ENCODE data around the gene PEAK1.

PEAK1 gene, protein sequence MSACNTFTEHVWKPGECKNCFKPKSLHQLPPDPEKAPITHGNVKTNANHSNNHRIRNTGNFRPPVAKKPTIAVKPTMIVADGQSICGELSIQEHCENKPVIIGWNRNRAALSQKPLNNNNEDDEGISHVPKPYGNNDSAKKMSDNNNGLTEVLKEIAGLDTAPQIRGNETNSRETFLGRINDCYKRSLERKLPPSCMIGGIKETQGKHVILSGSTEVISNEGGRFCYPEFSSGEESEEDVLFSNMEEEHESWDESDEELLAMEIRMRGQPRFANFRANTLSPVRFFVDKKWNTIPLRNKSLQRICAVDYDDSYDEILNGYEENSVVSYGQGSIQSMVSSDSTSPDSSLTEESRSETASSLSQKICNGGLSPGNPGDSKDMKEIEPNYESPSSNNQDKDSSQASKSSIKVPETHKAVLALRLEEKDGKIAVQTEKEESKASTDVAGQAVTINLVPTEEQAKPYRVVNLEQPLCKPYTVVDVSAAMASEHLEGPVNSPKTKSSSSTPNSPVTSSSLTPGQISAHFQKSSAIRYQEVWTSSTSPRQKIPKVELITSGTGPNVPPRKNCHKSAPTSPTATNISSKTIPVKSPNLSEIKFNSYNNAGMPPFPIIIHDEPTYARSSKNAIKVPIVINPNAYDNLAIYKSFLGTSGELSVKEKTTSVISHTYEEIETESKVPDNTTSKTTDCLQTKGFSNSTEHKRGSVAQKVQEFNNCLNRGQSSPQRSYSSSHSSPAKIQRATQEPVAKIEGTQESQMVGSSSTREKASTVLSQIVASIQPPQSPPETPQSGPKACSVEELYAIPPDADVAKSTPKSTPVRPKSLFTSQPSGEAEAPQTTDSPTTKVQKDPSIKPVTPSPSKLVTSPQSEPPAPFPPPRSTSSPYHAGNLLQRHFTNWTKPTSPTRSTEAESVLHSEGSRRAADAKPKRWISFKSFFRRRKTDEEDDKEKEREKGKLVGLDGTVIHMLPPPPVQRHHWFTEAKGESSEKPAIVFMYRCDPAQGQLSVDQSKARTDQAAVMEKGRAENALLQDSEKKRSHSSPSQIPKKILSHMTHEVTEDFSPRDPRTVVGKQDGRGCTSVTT (N-terminal part only)

DNA sequence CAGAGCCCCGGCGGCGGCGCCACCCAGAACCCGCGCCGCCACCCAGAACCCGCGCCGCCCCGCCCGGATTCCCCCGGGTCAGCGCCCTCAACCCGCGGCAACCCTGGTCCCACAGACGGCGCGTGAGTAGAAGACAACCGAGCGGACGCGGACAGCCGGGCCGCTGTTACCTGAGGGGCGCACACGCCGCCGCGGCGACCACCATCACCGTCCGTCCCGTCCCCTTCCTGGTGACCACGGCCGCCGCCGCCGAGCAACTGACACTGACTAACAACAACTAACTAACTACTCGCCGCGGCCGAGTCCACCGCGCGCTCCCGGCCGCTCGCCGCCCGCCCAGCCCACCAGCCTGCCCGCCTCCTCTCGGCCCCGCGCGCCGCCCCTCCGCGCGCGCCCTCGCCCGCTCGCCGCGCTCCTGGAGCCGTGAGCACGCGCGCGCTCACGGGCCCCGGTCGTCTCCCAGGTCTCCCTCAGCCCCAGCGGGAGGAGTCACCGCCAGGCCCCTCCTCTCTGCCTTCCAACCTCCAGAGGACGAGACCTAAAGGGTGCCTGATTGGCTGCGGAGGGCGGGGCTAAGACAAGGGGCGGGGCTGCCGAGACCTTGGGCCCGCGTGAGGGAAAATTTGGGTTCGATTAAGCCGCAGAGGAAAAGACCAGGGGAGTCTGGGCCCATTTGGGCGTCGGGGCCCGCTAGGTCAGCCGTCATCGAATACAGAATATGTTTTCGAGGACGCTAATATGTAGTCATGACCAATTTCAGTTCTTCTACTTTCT, at the start of gene PEAK1:
PEAK1 (minus strand) TSS at position 269 of the 774 bp plus-strand sequence. CDS start 238,178 bp downstream, outside the sequence.
- DNase-seq (ENCODE audit: low read depth in 1 of 2, low spot score in 1 of 2), result peak; percentile 98 to 100

DNA sequence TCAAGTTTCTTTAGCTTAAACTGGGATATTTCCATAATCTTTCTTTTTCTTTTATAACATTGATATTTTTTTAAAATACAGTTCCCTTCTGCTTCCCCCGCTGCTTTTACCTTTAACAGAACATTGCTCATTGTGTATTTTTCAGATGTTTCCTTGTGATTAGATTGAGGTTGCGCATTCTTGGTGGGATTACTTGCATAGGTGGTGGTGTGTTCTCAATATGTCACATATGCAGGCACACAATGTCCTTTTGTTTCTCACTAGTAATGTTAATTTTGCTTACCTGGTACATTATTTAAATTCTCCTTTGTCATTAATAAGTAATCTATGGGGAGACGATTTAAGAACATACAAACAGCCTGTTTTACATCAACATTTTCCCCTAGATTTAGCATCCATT, 49.0 kb upstream of the PEAK1 start:
- DNase-seq (ENCODE audit: low read depth in 1 of 2, low spot score in 1 of 2), result no peak

DNA sequence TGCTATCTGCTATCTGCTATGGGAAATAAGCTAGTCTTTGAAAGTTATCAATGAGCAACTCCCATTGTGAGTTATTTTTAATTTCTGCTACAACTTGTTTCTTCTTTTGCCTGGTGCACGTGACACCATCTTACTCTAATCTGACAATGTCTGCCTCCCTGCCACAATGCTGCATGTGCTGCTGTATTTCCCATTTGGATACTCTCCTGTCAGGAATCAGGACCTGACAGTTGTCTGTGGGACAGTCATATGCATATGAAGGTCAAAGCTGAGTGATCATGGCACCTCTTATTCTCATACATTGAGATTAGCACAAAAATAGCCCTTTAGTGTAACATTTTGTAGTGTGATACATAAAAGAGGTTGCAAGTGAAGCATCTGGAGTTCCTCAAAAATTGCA, 46.6 kb upstream of the PEAK1 start:
- no peak for DNase-seq (ENCODE audit: low read depth in 1 of 2, low spot score in 1 of 2)

DNA sequence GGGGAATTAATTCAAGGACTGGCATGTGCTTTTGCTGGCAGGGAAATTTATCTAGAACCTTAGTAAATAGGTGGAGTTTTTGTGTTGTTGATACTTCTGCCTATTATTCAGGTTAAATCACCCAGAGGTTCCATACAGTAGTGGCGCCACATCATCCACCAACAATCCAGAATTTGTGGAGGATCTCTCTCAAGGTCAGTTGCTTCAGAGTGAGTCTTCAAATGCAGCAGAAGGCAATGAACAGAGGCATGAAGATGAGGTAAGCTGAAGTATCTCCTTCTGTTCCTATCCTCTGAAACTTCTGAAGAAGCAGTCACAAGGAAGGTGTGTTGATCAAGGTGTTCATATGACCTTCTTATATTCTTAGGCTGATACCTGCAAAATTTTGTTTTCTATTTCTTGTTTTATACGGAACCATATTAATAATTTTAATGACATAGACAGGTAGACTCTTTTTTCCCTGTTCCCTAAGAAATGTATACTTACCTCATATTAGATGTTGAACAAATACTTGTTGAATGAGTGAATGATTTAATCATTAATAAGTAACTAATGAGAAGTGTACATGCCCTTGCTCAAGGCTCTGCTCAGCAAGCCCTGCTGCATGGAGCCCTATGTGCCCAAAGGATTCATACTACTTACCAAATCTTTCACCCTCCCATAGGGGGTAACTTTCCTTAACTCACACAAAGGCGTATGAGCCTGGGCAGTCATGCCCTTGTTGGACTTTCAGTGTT, 44.4 kb upstream of the PEAK1 start:
- DNase-seq (ENCODE audit: low read depth in 1 of 2, low spot score in 1 of 2), result no peak

DNA sequence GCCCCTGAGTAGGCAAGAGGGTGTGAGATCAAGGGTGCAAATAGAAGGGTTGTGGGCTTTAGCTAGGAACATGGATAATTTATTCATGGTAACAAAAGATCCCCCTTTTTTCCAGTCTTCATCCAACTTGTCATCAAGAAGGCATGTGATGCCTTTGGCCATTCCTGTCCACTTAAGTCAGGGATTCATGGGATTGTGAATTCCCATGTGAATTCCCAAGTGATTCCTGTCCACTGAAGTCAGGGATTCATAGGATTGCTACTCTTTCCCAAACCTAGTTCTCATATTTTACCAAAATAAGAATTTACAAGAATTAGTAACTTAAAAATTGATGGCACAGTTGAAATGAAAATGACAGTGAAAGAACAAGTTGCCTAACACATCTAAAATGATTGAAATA, 41.6 kb upstream of the PEAK1 start:
- no peak for DNase-seq (ENCODE audit: low read depth in 1 of 2, low spot score in 1 of 2)

DNA sequence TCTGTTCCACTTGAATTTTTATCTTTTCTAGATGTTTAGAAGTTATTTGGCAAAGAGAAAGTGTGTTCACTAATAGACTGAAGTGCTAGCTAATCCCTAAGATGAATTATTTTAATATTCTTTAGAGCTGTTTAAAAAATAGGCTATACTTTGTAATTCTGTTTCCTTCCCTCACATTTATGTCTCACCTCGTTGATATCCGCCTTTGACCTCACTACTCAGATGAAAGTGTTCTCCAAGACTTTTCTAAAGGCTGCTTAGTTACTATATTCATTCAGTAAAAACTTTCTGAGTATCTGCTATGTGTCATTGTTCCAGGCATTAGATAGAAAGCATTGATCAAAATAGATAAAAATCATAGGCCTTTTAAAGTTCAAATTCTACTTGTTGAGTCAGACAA, 39.1 kb upstream of the PEAK1 start:
- DNase-seq (ENCODE audit: low read depth in 1 of 2, low spot score in 1 of 2), result no peak

DNA sequence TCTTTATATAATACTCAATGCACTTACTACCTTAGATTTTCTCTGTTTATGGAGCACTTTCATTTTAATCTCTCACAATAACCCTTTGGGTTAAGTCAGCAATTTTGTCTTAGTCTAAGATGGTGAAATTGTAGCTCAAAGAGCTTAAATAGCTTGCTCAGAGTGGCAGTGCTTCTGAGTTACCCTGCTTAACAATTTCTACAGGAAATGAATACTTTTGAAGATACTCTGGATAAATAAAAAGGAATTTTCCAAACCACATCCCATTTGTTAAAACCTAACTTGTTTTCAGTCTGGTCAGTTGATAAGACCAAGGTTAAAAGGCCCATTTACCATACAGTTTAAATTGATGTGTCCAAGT, 38.0 kb upstream of the PEAK1 start:
- no peak for DNase-seq (ENCODE audit: low read depth in 1 of 2, low spot score in 1 of 2)

DNA sequence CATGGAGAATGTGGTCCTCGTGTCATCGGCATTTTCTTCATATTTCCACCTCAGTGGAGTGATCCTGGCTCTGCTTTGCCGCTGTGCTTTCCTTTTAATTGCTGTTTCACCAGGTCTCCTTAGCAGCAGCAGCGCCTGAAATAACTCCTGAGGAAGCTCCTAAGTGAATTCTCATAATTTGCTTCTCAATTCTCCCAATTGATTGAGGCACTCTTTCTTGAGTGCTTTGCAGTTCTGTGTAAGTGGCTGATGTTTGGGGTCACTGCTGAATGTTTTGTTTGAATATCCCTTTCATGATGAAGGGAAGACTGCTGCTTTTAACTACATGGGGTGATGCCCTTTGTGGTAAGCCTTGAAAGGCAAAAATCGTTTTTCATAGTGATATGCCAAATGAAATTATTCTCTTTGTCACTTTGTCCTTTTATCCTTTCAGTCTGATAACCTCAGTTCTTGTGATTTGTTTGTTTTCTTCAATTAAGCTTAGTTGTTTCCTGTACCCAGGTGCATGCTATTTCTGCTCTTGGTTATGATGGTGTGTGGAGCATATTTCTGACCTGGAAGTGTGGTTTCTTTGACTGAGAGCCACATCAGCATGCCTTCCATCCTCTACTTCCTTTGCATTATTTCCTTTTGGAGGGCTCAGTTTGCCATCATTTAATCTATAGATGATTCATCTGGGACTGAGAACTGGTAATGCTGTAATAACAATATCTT, 37.4 kb upstream of the PEAK1 start:
- DNase-seq (ENCODE audit: low read depth in 1 of 2, low spot score in 1 of 2), result no peak

DNA sequence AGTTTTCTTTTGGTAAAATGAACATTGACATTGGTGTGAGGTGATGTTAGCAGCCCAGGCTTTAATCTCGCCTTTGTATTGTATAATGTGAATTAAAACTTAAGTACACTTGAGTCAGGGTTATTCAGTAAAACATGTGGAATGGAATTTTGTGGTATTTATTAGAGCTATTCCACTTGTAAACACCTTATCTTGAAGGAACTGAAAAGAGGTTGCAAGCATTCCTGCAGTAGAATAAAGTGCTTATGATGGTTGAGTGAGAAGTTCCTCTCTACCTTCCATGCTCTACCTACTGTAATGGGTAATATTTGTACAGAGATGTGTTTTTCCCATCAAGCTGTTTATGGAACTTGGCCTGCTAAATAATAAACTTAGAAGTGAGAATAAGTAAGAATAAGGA, 36.8 kb upstream of the PEAK1 start:
- DNase-seq (ENCODE audit: low read depth in 1 of 2, low spot score in 1 of 2), result no peak

DNA sequence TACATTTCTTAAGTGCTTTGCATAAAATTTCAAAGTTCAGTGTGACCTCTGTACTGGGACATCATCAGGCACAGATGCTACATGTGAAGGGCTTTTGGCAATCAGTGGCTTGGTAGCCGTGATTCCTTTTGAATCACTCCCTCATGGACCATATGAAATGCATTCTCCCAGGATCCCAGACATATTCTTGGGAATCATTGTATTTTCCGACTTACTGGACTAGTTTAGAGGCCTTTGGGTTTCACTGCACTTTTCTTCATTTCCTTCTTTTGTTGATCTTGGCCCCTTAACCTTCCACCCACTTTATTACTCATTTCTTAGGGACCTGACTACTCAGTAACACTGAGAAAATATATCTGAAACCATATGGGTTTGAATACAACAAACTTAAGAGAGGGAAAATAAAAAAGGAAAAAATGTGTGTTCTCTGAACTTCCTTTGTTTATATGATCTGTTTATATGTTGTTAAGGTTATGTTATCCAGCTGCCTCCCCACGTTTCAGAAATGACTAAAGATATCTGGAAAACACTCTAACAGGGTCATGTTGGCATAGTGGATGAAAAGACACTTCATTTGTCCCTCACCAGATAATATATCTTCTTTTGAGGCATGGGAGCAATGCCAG, 35.9 kb upstream of the PEAK1 start:
- DNase-seq (ENCODE audit: low read depth in 1 of 2, low spot score in 1 of 2), result no peak

DNA sequence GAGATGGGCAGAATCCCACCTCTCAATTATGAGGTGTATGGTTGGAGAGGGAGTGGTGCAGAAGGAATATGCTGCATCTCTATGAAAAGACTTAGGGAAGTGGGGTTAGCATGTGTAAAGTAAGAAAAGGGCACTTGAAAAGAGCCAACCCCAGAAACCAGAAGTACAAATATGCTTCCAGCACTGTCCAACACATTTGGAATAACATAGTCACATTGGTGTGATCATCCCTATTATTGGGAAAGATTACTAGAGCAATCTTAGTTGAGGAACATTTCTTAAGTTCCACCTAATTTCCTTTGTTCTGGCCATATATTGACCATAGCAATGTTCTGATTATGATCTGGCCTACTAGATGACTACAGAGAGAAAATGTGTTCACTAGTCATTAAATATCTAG, 35.0 kb upstream of the PEAK1 start:
- DNase-seq (ENCODE audit: low read depth in 1 of 2, low spot score in 1 of 2), result no peak

DNA sequence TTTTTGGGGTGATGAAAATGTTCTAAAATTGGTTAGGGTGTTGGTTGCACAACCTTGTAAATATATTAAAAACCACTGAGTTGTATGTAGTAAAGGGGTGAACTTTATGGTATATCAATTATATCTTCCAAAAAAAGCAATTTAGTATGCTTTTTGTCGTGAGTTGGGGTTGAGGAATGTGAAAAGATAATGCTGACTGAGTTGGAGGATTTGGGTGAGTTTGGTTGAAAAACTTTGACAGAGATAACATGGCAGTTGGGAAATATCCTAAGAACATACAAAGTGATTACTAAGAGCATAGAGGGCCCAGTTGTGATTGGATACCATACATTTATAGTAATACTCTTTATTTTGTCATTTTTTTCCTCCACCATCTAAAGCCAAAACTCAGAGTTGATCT, 34.4 kb upstream of the PEAK1 start:
- DNase-seq (ENCODE audit: low read depth in 1 of 2, low spot score in 1 of 2), result no peak

DNA sequence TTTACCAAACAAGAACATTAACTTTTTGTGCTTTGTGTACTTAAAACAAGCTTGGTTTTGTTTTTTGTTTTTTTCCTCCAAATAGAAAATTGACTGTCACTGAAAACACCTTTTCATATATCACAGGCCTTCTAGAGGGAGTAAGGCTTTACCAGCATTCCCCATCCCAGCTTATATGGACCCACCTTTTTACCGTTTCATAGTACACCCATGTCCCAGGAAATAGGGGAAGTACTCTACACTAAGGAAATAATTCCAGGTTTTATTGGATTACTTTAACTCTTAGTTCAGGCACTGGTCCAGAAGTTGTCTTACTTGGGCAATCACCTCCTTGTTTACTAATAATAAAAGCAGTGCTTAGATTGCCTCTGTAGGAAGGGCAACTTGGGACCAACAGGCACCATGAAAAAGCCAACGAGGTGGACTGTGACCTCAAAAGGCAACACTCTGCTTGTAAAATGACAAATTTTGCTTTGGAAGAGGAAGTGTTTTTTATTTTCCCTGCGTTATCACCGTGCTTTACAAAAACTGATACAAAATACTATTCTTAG, 27.0 kb upstream of the PEAK1 start:
- DNase-seq (ENCODE audit: low read depth in 1 of 2, low spot score in 1 of 2), result no peak

DNA sequence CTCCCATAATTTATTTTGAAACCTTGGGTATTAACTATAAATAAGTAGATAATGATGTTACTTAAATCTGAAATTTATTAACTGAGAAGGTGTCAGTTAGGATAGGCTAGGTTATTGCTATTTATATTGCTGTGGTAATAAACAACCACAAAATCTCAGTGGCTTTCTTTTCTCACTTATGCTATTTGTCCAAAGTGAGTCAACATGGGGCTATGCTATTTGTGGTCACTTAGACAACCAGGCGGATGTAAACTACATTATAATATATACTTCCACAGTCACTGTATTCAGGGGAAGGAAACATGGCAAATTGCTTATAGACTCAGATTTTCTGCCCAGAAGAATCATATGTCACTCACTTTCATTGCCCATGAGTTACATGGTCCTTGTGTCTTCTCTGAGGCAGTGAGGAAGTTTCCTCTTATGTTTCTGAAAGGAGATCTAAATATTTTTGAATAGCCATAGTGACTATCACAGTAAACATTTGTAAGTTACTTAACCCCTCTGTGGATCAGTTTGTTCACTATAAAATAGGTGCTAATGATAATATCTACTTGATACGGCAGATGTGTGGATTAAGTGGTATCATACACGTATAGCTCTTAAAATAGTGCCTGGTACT, 20.6 kb upstream of the PEAK1 start:
- no peak for DNase-seq (ENCODE audit: low read depth in 1 of 2, low spot score in 1 of 2)

DNA sequence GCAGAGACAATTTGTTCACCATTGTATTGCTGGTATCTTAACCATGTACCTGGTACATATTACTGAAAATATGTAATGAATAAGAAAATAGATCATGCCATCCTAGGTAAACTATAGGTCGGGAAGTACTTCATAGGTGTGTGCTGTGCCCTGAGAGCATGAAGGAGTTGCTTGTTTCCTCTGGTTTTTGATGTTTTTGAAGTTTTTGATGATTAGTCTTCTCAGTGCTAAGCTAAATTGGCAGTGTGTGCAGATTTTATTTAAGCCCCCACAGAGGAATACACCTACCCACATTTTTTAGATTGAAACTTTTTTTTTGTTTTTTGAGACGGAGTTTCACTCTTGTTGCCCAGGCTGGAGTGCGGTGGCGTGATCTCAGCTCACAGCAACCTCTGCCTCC, 17.4 kb upstream of the PEAK1 start:
- no peak for DNase-seq (ENCODE audit: low read depth in 1 of 2, low spot score in 1 of 2)

DNA sequence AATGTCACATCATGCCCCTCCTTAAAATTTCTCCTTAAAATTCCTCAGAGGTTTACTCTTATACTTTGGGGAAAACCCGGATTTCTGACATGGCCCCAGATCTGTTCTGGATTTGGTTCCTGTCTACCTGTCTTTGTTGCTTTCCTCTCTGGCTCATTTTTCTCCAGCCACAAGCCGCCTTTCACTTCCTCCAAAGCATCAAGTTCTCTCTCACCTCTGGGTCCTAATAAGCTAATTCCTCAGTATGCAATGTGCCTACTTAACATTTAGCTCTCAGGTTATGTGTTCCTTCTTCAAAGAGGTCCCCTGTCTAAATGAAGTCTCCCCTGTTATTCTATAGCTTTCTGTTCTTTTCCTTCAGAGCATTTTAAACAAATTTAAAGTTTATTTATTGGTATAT, 16.9 kb upstream of the PEAK1 start:
- DNase-seq (ENCODE audit: low read depth in 1 of 2, low spot score in 1 of 2), result no peak

DNA sequence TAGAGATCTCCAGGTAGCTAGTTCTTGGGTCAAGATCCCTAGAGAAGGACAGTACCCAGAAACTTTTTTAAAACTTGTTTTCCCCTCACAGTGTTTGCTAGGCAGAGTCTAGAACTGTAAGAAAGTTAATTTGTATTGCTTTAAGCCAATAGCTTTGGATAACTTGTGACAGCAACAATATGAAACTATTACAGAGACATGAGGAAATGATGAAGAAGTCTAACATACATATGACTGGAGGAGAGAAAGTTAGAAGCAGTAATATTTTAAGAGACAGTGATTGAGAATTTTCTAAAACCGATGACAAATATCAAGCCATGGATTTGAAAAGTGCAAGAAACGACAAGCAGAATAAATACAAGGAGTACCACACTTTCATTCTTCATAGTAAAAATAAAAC, 10.7 kb upstream of the PEAK1 start:
- DNase-seq (ENCODE audit: low read depth in 1 of 2, low spot score in 1 of 2), result no peak

DNA sequence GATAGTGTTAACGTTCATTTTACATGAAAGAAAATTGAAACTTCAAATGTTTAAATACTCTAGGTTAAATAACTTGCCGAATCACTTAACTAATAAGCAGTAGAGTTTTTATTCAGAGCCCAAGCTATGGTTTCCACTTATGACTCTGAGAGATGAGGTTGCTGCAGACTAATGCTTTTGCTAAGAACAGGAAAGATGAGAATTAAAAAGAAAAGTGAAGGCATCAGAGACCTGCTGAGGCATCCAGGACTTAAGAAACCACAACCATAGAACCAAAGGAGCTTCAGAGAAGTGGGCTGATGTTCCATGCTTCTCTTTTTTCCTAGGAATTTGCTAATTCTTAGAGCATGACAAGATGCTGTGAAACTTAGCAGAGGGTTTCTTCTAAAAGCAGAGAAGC, 10.3 kb upstream of the PEAK1 start:
- no peak for DNase-seq (ENCODE audit: low read depth in 1 of 2, low spot score in 1 of 2)

DNA sequence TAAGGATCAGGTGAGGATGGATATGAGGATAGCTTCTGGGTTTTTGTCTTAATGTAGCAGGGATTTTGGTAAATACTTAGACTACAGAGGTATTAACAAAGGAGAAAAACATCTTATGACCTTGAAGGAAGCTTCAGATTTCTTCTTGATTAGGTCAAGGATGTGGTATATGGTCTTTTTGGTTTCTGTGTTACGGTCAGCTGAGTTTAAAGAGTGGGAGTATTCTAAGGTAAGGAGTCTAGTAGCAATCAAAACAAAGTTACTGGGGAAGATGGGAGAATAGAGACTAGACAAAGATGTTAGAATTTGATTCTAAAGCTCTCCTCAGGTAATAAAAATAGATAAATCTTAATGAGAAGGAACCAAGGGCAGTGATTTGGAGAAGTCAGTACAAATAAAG, 7.0 kb upstream of the PEAK1 start:
- no peak for DNase-seq (ENCODE audit: low read depth in 1 of 2, low spot score in 1 of 2)

Data from activated T-helper 1 cell treated with anti-CD3 and anti-CD28 coated beads, Interleukin-2, amount 50 U/mL, for 16 hours (primary cell).